Stimulated activated CD4-positive, alpha-beta T cell treated with anti-CD3 and anti-CD28 coated beads, Interleukin-1b, Interleukin-23, amount 100 ng/mL, for 4 hours (primary cell): ENCODE measurements around the gene TDRD7.

Experiments used
- DNase-seq, 2 donors: peaks; one replicate each; pipeline ENCODE4 v3.0.0-alpha.2; 2020; ENCODE audit warnings: low read depth in 2 of 2

Gene TDRD7

GRCh38 chr9:97387936-97388684, 23.8 kb upstream of the TDRD7 start:
- DNase-seq: no peak

GRCh38 chr9:97388721-97389238, 23.1 kb upstream of the TDRD7 start:
- no peak for DNase-seq

DNA sequence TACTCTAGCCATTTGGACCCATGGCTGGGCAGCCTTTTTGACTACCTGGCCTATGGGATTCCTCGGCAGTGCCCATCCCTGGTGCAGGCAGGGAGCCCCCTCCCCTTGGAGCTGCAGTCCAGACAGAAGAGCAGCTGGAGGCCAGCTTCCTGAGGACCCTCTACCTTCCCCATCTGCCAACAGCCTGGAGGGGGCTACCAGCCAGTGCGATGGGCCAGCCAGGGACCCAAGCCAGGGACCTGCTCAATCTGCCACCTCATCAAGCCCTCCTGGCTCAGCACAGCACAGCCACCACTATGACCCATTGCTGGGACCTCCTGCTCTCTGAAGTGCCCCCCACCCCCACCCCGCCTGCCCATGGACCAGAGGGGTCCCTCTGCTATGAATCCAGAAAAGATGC, 22.6 kb upstream of the TDRD7 start:
- no peak for DNase-seq

GRCh38 chr9:97390791-97391406, 21.0 kb upstream of the TDRD7 start:
- DNase-seq: no peak

DNA sequence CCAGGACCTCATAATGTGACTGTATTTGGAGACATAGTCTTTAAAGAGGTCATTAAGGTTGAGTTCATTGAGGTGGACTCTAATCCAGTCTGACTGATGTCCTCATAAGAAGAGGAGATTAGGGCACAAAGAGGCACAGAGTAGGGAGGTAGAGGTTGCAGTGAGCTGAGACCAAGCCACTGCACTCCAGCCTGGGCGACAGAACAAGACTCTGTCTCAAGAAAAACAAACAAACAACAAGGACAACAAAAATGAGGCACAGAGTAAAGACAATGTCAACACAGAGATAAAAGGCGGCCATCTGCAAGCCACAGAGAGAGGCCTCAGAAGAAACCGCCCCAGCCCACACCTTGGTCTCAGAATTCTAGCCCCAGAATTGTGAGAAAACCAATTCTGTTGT, 17.0 kb upstream of the TDRD7 start:
- no peak for DNase-seq

DNA sequence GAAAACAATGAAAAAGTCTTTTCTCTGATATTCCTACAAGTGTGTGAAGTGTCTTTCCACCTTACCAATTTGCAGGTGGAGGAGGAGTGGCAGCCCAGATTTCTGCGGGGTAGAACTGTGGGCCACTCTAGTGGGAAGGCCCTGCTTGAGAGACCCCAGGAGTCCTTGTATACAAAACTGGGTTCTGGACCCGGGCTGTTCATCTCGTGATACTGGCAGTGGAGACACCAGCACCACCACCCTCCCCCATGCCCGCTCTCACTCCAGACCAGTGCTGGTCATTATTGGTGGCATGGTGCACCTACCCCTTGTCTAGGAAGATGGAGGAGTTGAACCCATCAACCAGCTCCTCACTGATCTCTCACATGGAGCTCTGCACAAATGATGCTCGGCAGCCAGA, 16.2 kb upstream of the TDRD7 start:
- DNase-seq: no peak

DNA sequence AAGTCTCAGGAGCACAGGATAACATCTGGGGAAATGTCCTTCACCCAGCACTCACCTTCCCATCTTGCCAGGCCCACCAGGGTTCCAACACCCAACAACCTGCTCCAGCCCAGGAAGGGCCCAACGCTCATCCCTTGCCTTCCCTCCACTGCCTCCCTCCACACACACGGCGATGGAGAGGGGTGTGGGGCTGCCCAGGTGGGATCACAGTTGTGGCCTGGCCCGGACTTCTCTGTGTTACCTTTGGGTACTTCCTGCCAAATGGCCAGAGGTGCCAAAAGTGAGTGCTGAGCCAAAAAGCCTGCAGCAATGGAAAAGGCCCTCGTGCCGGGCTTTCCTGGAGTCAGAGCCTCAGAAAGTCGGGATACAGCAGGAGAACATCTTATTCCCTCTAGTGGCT, 15.6 kb upstream of the TDRD7 start:
- DNase-seq: no peak

DNA sequence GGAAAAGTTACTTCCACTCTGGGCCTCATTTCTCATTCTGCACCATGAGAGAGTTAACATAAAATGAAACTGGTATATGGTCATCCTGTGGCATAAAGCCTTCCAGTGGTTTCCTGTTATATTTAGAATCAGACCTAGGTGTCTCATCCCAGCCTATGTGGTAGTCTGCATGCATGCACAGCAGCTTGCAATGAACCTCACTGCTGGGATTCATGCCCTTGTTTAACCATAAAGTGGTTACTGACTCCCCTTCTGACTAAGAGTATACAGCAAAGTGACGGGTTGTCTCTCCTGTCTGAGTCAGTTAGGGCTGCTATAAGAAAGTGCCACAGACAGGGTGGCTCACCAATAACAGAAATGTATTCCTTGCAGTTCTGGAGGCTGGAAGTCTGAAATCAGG, 14.7 kb upstream of the TDRD7 start:
- no peak for DNase-seq

DNA sequence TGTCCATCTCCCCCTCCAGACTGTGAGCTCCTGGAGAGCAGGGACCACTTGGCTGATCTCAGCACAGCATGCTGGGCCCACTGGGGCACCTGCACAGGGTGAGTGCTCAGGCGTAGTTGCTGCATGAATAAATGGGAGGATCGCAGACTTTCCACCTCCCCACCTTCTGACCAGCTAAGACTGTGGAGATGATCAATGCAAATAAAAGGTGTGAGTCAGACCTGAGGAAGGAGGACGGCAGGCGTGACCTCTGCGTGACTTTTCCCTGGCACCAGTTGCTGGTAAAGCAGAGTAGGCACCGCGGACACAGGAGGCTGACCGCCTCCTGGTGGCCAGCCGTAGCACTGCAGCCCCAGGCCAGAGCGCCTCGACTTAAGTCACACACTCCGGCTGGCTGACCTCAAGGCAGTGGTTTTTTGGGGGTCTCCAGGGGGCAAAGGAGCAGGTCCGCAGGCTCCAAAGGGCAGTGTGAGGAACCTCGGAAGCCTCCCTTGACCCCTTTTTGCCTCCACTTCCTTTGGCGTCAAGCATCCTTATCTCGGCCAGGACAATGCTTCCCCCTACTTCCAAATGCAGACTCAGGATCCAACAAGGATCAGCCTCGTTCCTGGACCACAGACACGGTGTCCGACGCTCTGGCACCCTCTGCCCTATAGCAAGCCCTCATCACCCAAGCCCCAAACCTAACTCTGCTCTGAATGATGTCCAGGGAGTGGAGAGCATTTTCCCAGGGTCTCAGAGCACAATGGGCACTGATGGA, 12.7 kb upstream of the TDRD7 start:
- peak; percentile 54 to 64 for DNase-seq

- no peak for DNase-seq
Measured at GRCh38 chr9:97403746-97404316, 8.1 kb upstream of the TDRD7 start.

GRCh38 chr9:97405551-97405950, 6.3 kb upstream of the TDRD7 start:
- no peak for DNase-seq

DNA sequence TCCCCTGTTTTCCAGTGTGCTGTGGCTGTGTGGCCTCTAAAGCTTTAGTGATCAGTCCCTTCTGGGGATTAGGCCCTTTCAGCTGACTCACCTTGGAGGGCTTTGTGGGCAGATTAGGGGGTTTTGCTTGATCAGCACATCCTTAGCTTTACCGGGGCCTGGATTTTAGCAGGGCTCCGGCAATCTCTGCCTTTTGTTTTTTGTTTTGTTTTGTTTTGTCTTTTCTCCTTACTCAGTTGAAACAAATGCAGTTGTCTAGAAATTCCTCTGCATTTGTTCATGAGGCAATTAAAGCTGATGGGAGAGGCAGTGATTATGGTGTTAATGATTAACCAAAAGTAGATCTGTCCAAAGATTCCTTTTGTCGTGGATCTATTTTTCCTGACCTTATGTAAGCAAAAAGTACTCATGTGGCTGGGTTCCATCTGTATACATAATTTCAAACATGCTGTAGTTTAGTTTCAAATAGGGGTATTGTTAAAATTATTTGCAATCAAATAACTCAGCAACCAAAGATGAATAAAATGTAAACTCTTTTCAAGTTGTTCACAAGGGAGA, 5.2 kb upstream of the TDRD7 start:
- no peak for DNase-seq

DNA sequence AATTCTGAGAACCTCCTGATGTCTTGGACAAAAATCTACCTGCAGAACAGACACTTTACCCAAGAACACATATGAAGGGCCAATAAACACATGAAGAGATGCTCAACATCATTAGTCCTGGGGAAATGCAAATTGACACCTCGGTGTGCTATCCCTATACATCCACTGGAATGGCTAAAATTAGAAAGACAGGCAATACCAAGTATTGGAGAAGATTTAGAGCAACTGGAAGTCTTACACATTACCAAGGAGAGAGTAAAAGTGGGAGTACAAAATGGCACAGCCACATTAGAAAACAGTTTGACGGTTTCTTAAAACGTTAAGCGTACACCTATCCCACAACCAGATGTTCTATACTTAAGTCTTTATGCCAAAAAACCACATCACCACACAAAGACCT, 3.3 kb upstream of the TDRD7 start:
- DNase-seq: no peak

- DNase-seq: no peak
Measured at GRCh38 chr9:97411440-97411788, 482 bp upstream of the TDRD7 start.

- DNase-seq: no peak
Measured at GRCh38 chr9:97412626-97413385, 910 bp downstream of the TDRD7 start.

- no peak for DNase-seq
Measured at GRCh38 chr9:97413462-97413861, 1.6 kb downstream of the TDRD7 start.

- no peak for DNase-seq
Measured at GRCh38 chr9:97415146-97415545, 3.2 kb downstream of the TDRD7 start.

DNA sequence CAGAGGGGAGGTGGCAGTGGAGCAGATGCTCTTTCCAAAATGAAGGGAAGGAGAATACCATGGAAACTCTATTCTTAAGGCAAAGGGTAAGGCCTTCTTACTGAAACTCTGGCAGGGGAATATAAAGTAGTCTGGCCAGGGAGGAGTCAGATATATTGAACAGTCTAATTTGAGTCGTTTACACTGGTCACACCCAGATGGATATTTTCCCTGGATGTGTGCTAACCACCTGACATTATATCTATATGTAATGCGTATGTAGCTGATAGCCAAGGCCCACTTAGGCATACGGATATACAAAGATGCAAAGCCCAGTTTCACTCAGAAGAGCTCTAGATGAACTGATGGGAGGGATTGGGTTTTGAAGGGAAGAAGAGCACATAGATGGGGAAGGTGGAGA, 7.0 kb downstream of the TDRD7 start:
- no peak for DNase-seq

DNA sequence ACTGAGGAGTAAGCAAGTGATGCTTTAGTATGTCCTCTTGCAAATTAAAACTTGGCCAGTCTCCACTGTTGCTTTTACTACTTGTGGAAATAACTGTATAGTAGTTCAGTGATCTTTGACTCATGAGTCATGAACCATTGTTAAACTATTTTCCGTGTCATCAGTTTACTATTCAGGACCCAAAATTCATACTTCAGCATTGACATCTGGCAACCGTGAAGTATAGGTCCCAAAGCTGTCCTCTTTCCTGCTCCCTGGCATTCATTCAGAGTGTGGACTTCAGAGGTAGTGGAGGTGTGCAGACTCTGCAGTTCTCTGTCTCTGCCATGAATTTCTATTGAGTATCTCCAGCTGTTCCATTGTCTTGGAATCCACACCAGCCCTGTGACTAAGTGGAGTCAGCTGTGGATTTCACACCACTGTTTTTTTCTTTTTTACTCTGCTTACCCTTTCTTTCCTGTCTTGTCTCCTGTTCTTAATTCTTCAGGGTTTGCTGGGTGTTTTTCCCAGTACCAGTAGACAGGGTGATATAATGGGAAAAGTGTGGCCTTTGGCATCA, 7.5 kb downstream of the TDRD7 start:
- DNase-seq: no peak

GRCh38 chr9:97425336-97425972, 13.6 kb downstream of the TDRD7 start:
- no peak for DNase-seq

DNA sequence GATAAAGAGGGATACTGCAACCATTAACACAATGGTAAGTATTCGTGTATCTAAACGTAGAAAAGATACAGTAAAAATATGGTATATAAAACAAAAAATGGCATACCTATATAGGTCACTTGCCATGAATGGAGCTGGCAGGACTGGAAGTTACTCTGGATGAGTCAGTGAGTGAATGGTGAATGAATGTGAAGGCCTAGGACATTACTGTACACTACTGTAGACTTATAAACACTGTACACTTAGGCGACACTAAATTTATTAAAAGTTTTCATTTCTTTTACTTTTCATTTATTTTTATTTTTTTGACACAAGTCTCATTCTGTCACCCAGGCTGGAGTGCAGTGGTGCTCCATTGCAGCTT, 14.1 kb downstream of the TDRD7 start:
- DNase-seq: no peak
